ENCODE measurements around the gene EIF4G3. TPM values are rescaled to one million over a fixed set of nuclear protein-coding genes. Genes with fewer than 3 reads are reported as not detected.

Gene EIF4G3
- total and polyA plus RNA-seq, 4 donors = 16.5 to 59.8 (median 33.4) TPM

- ATAC-seq (ENCODE audit: insufficient read depth, low FRiP score) = no peak
- 88 to 94% methylated on average over 1 of the region's 1 CpG for WGBS, 2 donors
- H3K4me1 ChIP-seq (ENCODE audit: control insufficient read depth in 5 of 5, insufficient read depth in 5 of 5, low read length in 5 of 5) = no peaks in the 10 kb centered on the region
- TF ChIP-seq, protein P1, sequence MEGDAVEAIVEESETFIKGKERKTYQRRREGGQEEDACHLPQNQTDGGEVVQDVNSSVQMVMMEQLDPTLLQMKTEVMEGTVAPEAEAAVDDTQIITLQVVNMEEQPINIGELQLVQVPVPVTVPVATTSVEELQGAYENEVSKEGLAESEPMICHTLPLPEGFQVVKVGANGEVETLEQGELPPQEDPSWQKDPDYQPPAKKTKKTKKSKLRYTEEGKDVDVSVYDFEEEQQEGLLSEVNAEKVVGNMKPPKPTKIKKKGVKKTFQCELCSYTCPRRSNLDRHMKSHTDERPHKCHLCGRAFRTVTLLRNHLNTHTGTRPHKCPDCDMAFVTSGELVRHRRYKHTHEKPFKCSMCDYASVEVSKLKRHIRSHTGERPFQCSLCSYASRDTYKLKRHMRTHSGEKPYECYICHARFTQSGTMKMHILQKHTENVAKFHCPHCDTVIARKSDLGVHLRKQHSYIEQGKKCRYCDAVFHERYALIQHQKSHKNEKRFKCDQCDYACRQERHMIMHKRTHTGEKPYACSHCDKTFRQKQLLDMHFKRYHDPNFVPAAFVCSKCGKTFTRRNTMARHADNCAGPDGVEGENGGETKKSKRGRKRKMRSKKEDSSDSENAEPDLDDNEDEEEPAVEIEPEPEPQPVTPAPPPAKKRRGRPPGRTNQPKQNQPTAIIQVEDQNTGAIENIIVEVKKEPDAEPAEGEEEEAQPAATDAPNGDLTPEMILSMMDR (IDR thresholded peaks at IDR 0.05; ENCODE audit: control extremely low read depth, extremely low read depth) = no peak
- H3K9ac ChIP-seq (ENCODE audit: insufficient read depth in 1 of 2, low read length in 2 of 2) = no peak overlapping the region
- no peak overlapping the region for H3K4me3 ChIP-seq
- no peaks in the 10 kb centered on the region for H3K9me3 ChIP-seq (ENCODE audit: control insufficient read depth in 4 of 4, insufficient read depth in 3 of 4, low read length in 3 of 4)
- DNase-seq = no peak
- peaks cover 0 to 10% (median 4%) of the 10 kb centered on the region in 4 donors for H3K36me3 ChIP-seq (ENCODE audit: control insufficient read depth in 4 of 4, insufficient read depth in 4 of 4, low read length in 4 of 4)
- no peak overlapping the region for H3K27ac ChIP-seq (ENCODE audit: low read depth in 1 of 2, low read length in 1 of 2)
- no peaks in the 10 kb centered on the region for H3K27me3 ChIP-seq (ENCODE audit: control insufficient read depth in 3 of 3, insufficient read depth in 3 of 3, low read length in 2 of 3)
Measured at GRCh38 chr1:20870718-20871117, 306.0 kb downstream of the EIF4G3 start.

GRCh38 chr1:20868263-20868662 lies 308.4 kb downstream of the EIF4G3 start:
- Histone ChIP-seq H3K27me3 (ENCODE audit: control insufficient read depth in 3 of 3, insufficient read depth in 3 of 3, low read length in 2 of 3) (no peaks in the 10 kb centered on the region), H3K9ac (ENCODE audit: insufficient read depth in 1 of 2, low read length in 2 of 2) (no peak overlapping the region), H3K36me3 (ENCODE audit: control insufficient read depth in 4 of 4, insufficient read depth in 4 of 4, low read length in 4 of 4) (peaks cover 3 to 9% (median 6%) of the 10 kb centered on the region in 4 donors), H3K27ac (ENCODE audit: low read depth in 1 of 2, low read length in 1 of 2) (no peak overlapping the region), H3K4me1 (ENCODE audit: control insufficient read depth in 5 of 5, insufficient read depth in 5 of 5, low read length in 5 of 5) (no peaks in the 10 kb centered on the region), H3K9me3 (ENCODE audit: control insufficient read depth in 4 of 4, insufficient read depth in 3 of 4, low read length in 3 of 4) (no peaks in the 10 kb centered on the region), H3K4me3 (no peak overlapping the region)
- ATAC-seq (ENCODE audit: insufficient read depth, low FRiP score) = no peak
- DNase-seq = no peak
- WGBS, 2 donors = 96 to 98% methylated on average over 2 of the region's 2 CpGs
- TF ChIP-seq, protein P1 (IDR thresholded peaks at IDR 0.05; ENCODE audit: control extremely low read depth, extremely low read depth) = no peak

- no peak for DNase-seq
- no peaks in the 10 kb centered on the region for H3K27me3 ChIP-seq (ENCODE audit: control insufficient read depth in 3 of 3, insufficient read depth in 3 of 3, low read length in 2 of 3)
- no peak overlapping the region for H3K27ac ChIP-seq (ENCODE audit: low read depth in 1 of 2, low read length in 1 of 2)
- H3K4me3 ChIP-seq = no peak overlapping the region
- no peak overlapping the region for H3K9ac ChIP-seq (ENCODE audit: insufficient read depth in 1 of 2, low read length in 2 of 2)
- no peaks in the 10 kb centered on the region for H3K9me3 ChIP-seq (ENCODE audit: control insufficient read depth in 4 of 4, insufficient read depth in 3 of 4, low read length in 3 of 4)
- no peaks in the 10 kb centered on the region for H3K4me1 ChIP-seq (ENCODE audit: control insufficient read depth in 5 of 5, insufficient read depth in 5 of 5, low read length in 5 of 5)
- peaks cover 6 to 9% (median 6%) of the 10 kb centered on the region in 4 donors for H3K36me3 ChIP-seq (ENCODE audit: control insufficient read depth in 4 of 4, insufficient read depth in 4 of 4, low read length in 4 of 4)
- ATAC-seq (ENCODE audit: insufficient read depth, low FRiP score) = no peak
- TF ChIP-seq, protein P1 (IDR thresholded peaks at IDR 0.05; ENCODE audit: control extremely low read depth, extremely low read depth) = no peak
Measured at GRCh38 chr1:20867847-20868246, 308.9 kb downstream of the EIF4G3 start.

- H3K36me3 ChIP-seq (ENCODE audit: control insufficient read depth in 4 of 4, insufficient read depth in 4 of 4, low read length in 4 of 4) = peaks cover 8 to 13% (median 9%) of the 10 kb centered on the region in 4 donors
- ATAC-seq (ENCODE audit: insufficient read depth, low FRiP score) = no peak
- no peaks in the 10 kb centered on the region for H3K4me1 ChIP-seq (ENCODE audit: control insufficient read depth in 5 of 5, insufficient read depth in 5 of 5, low read length in 5 of 5)
- WGBS, 2 donors = 69 to 76% methylated on average over 1 of the region's 1 CpG
- no peak overlapping the region for H3K4me3 ChIP-seq
- no peak overlapping the region for H3K9ac ChIP-seq (ENCODE audit: insufficient read depth in 1 of 2, low read length in 2 of 2)
- H3K27me3 ChIP-seq (ENCODE audit: control insufficient read depth in 3 of 3, insufficient read depth in 3 of 3, low read length in 2 of 3) = no peaks in the 10 kb centered on the region
- H3K9me3 ChIP-seq (ENCODE audit: control insufficient read depth in 4 of 4, insufficient read depth in 3 of 4, low read length in 3 of 4) = no peaks in the 10 kb centered on the region
- DNase-seq = no peak
- H3K27ac ChIP-seq (ENCODE audit: low read depth in 1 of 2, low read length in 1 of 2) = no peak overlapping the region
- TF ChIP-seq, protein P1 (IDR thresholded peaks at IDR 0.05; ENCODE audit: control extremely low read depth, extremely low read depth) = no peak
Measured at GRCh38 chr1:20867062-20867461, 309.6 kb downstream of the EIF4G3 start.
